NCI-H1417 (cell line): Measurements from ENCODE around the gene SYT17.

ENCODE experiments used
- DNase-seq, 3 experiments: peaks; one replicate each; lab custom pipeline; 2025; lab: John Stamatoyannopoulos, UW

The SYT17 gene

DNA sequence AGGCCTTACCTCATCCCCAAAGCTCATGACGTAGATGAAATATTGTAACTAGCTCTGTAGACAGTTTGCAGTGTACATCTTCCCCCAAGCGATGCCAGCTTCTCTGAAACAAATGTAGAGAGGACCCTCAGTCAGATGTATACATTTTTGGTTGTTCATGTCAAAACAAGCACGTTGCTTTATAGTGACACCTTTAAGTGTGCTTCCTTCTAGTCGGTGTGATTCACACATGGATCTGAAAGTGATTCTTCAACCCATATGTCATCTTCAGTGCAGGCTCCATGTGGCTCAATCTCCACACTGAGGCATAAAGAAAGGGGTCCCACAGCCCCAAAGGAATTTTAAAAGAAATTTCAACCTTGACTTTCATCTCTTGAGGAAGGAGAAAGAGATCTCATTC is 86.6 kb downstream of the SYT17 start:
- no peak for DNase-seq

DNA sequence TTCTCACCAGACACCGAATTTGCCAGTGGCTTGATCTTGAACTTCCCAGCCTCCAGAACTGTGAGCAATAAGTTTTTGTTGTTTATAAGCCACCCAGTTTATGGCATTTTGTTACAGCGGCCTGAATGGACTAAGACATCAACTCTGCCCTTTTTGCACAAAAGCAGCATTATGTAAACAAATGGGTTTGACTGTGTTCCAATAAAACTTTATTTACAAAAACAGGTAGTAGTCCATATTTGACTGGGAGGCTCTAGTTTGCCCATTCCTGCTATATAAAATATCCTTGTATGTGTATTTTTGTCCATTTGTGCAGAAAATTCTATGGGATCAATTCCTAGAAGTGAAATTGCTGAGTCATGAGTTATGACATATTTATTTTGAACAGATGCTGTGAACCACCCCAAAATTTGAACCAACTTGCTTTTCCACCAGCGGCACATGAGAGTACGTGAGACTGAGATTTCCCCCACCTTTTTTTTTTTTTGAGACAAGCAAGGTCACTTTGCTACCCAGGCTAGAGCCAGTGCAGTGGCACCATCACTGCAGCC is 96.2 kb downstream of the SYT17 start:
- DNase-seq: no peak

DNA sequence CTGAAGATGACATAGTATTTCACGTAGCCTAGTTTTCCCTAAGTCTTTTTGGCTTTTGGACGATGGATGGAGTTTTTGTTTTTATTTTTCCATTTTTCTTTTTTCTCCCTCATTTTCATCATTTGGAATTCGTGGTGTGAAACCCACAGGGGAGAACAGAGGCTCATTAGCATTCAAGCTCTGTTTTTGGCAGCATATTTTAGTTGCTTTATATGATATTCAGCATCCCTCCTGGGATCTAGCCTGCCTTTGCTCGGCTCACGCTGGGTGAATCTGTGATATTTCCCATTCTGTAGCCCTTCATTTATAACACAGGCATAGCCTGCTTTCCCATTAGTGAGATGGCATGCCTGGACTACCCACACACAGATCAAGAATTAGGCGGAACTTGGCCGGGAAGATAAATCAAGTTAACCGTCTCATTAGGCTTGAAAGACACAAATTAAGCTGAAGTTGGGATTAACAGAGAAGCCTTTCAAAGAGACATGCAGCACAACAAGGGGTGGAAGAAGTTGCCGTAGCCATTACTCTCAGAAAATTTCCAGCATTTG is 97.4 kb downstream of the SYT17 start:
- no peak for DNase-seq

DNA sequence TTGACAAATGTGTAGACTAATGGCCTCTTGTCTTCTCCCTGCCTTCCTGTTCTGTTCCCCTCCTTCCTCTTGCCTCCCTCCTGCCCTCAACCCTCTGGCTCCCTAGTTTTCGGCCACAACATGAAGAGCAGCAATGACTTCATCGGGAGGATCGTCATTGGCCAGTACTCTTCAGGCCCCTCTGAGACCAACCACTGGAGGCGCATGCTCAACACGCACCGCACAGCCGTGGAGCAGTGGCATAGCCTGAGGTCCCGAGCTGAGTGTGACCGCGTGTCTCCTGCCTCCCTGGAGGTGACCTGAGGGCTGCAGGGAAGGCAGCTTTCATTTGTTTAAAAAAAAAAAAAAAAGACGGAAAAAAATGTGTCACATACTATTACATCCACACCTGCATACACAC is 98.7 kb downstream of the SYT17 start:
- no peak for DNase-seq

DNA sequence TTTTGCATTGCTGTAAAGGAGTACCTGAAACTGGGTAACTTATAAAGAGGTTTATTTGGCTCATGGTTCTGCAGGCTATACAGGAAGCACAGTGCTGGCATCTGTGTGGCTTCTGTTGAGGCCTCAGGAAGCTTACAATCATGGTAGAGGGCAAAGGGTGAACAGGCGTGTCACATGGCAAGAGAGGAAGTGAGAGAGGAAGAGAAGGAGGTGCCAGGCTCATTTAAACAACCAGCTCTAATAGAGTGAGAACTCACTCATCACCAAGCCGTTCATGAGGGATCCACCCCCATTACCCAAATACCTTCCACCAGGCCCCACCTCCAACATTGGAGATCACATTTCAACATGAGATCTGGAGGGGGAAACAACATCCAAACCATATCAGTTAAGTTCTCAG is 101.1 kb downstream of the SYT17 start:
- DNase-seq: no peak

DNA sequence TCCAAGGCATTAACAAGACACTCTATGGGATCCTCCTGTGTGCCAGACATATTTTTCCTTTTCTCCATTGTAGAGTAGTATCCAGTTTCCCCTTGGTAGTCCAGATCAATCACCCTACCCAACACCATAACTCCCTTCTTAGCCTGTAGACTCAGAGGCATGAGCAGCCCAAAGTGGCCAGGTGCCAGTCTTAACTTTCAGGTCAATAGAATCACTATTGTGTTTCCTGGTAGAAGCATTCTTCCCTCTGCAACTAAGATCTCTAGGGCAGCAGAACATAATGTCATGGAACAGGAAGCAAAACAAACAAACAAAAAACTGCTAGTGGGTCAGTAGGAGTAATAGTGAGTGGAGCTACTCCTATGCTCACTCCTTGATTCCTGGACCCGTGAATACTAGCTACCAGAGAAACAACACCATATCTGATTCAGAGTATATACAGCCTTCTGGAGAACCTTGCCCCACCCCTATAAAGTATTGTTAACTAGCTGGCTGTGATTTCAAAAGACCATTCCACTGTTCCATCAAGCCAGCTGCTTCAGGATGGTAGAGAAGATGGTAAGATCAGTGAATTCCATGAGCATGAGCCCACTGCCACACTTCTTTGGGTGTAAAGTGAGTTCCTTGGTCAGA is 106.2 kb downstream of the SYT17 start:
- no peak for DNase-seq

DNA sequence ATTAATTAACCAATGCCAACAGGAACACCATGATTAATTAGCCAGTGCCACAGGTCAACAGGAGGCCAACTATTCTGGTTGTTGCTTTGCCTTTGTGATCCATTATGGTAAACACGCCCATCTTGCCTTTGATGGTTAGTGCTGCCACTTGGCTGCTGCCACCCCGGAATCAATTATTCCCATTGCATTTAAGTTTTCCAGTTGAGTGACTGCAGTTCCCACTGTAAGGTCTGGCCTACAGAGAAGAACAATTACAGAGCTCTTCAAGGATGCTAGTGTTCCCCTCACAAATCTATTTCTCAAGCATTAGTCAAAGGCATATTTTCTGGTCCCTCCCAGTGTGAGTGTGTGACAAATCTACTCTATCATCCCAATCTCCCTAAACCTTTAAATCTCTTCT is 110.4 kb downstream of the SYT17 start:
- no peak for DNase-seq

DNA sequence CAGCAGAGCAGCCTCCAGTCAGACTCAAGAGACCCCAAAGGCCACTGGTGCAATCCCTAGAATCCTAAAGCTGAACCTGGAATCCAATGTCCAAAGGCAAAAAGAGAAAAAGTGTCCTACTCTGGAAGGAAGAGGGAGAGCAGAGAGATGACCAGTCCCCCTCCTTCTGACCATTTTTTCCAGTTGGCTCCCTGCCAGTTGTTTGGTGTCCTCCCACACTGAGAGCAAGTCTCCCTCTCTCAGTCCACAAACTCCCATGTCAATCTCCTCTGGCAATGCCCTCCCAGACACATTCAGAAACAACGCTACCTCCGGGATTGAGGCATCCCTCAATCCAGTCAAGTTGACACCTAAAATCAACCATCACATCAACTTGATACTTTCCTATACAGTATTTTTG is 113.2 kb downstream of the SYT17 start:
- peak in 2 of 3 experiments; percentile 1 to 15 for DNase-seq

DNA sequence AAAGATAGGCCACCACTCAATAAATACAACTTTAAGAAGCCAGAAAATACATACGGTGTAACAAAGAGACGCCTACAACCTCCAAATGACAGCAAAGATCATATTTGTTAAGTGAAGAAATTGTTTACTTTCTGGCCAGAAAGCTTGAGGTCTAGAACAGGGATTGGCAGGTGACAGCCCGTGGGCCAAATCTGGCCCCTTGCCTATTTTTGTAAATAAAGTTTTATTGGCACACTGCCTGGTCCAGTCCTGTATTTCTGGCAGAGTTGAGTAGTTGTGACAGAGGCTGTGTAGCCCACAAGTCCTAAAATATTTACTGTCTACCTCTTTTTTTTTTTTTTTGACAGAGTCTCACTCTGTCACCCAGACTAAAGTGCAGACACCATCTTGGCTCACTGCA is 114.1 kb downstream of the SYT17 start:
- DNase-seq: no peak

DNA sequence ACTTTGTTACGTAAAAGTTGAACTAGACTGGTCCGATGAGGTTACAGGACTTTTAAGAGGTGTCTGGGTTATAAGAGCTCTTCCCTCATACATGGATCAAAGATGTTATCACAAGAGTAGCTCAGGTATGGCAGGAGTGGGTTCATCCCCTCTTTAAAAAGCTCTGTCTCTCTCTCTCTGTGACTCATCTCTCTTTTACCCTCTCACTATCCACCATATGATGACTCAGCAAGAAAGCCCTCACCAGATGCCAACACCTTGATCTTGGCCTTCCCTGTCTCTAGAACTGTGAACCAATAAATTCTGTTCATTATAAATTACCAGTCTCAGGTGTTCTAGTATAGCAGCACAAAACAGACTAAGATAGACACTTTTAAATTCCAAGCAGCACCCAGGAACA is 115.6 kb downstream of the SYT17 start:
- no peak for DNase-seq

DNA sequence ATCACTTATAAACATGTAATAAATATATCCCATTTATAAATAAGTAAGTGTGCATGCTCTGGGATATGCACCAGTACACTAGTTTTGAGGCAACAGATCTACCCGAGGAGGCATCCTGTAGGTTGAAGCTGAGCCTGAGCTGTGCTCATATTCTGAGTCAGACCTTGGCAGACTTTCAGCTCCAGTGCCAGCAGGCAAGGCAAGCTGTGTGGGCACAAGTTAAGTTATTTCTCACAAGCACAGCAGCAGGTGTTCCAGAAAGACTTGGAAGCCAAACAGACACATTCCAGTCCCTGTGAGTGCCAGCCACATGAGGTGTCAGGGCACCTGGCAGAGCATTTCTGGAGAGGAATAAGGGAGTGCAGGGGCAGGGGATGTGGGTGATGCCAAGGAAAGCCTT is 116.2 kb downstream of the SYT17 start:
- no peak for DNase-seq

DNA sequence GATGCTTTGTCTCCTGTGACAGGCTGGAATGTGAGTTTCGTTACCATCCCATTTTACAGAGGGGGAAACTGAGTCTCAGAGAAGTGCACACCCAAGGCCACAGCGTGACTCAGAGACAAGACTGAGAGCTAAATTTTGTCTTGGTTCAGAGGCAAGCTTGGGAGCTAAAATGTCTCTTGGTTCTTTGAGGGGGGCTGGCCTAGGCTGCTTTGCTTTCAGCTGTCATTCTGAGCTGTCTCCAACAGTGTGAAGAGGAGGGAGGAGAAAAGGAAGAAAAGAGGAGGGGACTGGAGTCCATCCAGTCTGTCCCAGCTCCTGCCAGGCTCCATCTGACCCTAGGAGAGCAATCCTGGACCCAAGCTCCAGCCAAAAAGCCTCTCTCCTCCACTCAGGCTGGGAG is 117.4 kb downstream of the SYT17 start, which contains the start of gene CLEC19A:
CLEC19A (plus strand) TSS at position 301 of the 400 bp plus-strand sequence. CDS start 121 bp downstream, outside the sequence.
- DNase-seq: no peak

DNA sequence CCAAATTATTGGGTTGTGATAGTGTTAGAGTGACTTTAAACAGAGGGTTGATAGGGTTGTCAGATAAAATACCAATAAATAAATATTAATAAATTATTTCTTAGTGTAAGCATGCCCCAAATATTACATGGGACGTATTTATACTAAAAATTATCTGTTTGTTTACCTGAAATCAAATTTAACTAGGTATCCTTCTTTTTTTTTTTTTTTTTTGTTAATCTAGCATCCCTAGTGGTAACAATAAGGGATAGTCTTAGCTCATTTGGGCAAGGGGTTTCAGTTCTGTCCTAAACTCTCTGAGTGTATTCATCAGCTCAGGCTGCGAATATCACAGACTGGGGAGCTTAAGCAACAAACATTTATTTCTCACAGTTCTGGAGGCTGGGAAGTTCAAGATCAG is 118.8 kb downstream of the SYT17 start:
- DNase-seq: no peak

DNA sequence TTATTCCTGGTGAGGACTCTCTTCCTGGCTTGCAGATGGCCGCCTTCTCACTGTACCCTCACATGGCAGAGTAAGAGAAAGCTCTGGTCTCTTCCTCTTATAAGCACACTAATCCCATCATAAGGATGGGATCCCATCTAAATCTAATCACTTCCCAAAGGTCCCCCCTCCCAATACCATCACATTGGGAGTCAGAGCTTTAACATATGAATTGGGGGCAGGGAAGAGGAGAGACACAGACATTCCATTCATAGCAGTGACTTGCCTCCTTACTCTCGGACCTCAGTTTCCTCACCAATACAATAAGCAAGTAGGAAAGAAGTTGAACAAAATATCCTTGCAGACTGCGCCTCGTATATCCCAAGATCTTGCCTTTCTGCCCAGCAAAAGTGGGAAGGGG is 119.2 kb downstream of the SYT17 start:
- no peak for DNase-seq

DNA sequence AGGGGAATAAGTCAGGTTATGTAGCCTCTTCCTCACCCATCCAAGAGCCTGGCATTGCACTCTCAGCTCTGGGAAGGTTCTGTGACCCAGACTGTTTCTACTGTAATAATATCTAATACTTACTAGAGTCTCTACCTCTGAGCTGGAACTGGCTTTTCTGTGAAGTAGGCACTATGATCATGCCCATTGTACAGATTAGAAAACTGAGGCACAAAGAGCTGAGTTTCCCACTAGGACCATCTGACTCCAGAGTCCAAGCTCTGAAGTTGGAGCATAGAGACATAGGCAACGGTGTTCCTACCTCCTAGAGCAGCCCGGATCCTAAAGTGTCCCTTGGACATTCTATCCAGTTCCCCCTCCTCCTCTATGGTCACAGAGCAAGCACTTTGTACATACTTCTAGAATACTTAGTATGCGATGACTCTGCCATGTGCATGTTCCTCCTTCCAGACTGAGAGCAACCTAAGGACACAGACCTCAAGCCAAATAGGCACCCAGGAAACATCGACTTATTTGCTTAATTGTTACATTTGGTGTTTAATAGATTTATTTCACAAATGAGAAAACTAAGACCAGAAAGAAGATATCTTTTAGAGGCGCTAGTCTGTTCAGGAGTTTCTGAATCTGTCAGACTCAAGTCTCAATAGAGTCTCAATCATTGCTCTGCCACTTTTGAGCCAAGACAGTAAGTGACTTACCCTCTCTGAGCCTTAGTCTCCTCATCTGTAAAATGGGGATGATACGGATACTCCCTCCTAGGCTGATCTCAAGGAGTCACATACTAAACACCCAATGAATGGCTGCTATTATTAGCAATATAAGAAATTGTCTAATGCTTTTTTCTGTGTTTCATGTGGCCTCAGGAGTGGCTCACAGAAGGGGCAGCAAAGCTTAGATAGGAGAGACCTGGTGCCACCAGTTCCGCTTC is 121.1 kb downstream of the SYT17 start:
- DNase-seq: no peak

DNA sequence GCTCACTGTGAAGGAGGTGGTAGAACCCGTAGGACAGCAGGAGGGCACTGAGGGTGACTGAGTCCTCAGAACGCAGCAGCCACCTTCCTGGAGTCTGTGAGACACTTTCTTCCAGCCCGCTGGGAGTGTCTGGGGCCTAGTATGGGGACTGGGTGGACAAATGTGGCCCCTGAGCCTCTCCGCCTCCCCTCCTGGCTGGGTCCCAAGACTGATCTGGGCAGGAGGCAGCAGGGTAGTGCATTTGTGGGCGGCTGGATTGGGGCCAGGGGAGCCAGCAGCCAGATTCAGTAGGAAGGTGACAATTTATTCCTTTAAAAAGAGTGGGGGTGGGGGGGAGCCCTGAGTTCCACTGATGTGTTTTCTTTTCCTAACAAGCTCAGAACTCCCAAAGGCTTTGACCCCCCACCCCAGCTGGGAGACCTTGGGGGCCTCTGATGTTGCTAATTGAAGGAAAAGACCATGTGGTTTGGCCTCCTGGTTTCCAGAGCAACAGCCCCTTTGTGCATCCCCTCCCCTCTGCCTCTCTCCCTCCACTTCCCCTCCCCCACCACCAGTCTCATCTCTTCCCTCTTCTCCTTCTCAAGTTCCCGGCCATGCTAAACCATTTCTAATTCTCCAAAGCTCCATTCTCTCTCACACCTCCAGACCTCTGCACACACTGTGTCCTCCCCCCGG is 121.9 kb downstream of the SYT17 start:
- DNase-seq: peak in 1 of 3 experiments; percentile 12

DNA sequence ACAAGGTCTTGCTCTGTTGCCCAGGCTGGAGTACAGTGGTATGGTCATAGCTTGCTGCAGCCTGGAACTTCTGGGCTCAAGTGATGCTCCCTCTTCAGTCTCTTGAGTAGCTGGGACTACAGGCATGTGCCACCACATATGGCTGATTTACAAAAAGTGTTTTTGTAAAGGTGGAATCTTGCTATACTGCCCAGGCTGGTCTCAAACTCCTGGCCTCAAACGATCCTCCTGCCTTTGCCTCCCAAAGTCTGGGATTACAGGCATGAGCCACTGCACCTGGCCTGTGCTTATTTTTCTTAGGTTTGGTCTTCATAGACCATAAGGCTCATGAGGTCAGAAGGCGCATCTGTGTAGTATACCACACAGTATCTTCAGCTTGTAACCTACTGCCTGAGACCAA is 122.8 kb downstream of the SYT17 start:
- no peak for DNase-seq

DNA sequence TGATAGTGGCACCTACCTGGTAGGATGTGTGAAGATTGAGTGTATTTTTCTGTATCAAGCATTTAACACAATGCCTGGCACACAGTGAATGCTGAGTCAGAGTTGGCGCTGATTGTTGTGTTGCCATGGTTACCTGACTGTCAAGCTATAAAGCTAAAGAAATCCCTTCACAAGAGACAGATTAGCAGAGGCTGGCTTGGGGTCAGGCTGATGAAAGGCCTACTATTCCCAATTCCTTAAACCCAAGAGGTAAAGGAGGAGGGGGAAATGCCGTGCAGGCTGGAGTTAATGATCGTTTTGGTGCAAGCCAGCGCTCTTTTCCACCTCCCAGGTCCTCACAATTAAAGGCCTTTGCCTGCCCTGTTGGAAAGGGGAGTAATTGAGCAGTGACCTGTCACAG is 123.4 kb downstream of the SYT17 start:
- DNase-seq: peak in 2 of 3 experiments; percentile 3 to 33

DNA sequence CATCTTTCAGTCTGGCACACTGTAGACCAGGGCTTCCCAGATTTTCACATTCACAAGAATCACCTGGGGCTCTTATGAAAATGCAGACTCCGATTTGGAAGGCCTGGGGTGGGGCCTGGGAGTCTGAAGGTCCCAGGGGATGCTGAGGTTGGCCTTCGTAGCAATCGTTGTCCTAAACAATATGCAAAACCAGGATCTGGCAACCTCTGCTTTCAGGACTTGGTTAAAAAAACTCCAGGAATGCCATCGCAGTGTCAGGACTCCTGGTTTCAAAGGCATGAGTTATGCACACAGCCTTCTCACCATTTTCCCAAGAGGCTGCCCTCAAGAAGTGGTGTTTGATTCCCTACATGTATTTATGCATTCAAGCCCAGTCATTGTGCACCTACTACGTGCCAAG is 124.1 kb downstream of the SYT17 start:
- no peak for DNase-seq

DNA sequence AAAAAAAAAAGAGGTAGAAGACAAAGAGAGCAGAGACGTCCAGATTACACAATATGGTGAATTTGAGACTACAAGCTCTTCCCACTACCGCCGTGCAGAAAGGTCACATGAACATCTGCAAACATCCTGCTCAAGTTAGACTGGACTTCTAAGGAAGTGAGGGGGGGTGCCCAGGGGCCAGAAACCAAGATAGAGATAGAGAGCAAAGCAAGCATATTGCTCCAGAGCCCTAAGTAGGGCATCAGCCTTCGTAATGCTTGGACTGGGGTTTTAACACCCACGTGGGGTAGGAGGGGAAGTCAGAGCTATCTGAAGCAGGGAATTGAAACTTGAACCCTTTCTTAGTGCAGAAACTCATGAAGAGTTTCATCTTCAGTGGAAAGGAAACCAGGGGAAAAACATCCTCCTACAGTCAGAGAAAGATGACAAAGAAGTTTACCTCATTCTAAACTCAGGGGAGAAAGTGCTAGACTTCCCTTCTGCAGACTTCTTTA is 126.2 kb downstream of the SYT17 start:
- DNase-seq: no peak

DNA sequence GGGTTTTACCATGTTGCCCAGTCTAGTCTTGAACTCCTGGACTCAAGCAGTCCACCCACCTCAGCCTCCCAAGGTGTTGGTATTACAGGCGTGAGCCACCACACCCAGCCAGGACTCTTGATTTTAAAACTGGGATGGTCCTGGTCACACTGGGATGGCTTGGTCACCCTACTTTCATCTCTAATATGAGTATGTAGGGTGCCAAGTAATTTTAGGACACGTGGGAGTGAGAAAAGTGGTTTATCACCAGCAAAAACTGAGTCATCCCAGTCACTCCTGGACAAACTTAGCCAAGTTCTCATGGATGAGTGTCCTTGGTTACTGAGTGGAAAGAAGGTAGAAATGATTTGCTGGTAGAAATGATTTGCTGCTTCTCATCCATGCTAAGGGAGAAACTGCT is 127.4 kb downstream of the SYT17 start:
- DNase-seq: no peak

DNA sequence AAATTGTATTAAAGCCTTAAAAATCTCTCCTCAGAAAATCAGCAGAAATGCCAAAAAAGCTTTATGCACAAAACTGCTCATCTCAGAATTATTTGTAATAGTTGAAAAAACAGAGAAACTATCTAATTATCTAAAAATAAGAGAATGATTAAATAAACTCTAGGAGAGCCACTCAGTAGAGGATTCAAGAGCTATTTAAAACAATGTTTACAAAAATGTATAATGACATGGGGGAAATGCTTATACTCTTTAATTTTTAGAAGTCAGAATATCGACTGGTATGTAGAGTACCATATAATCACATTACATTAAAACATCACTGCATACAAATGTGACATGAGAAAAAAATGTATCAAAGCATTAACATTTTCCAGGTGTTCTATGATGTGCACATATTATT is 129.4 kb downstream of the SYT17 start:
- DNase-seq: no peak
